Activated T-cell treated with anti-CD3 and anti-CD28 coated beads, Interleukin-2, amount 50 U/mL, for 1 hour (primary cell): ENCODE data around the gene SERTAD4.

ENCODE experiments used
- DNase-seq: peaks from one replicate; pipeline ENCODE4 v3.0.0-alpha.2; 2020

Gene SERTAD4

GRCh38 chr1:210233495-210234328 lies 1.1 kb downstream of the SERTAD4 start:
- DNase-seq, result no peak

- no peak for DNase-seq
These were observed 1.7 kb downstream of the SERTAD4 start for GRCh38 chr1:210234329-210234757.

GRCh38 chr1:210235363-210236053 lies 2.9 kb downstream of the SERTAD4 start:
- DNase-seq, result no peak

- DNase-seq, result no peak
These were observed 3.8 kb downstream of the SERTAD4 start for GRCh38 chr1:210236386-210236839.

GRCh38 chr1:210236840-210237409 lies 4.3 kb downstream of the SERTAD4 start:
- no peak for DNase-seq

- no peak for DNase-seq
These were observed 4.9 kb downstream of the SERTAD4 start for GRCh38 chr1:210237479-210237878.

- DNase-seq, result no peak
These were observed 5.4 kb downstream of the SERTAD4 start for GRCh38 chr1:210237981-210238380.

GRCh38 chr1:210239349-210240111 lies 6.9 kb downstream of the SERTAD4 start:
- no peak for DNase-seq

GRCh38 chr1:210241121-210241520 lies 8.5 kb downstream of the SERTAD4 start:
- DNase-seq, result no peak

GRCh38 chr1:210244746-210245367 lies 12.3 kb downstream of the SERTAD4 start:
- no peak for DNase-seq

GRCh38 chr1:210246447-210246846 lies 13.9 kb downstream of the SERTAD4 start:
- DNase-seq, result no peak

- no peak for DNase-seq
These were observed 15.7 kb downstream of the SERTAD4 start for GRCh38 chr1:210248341-210248740.

GRCh38 chr1:210250665-210250997 lies 18.0 kb downstream of the SERTAD4 start:
- no peak for DNase-seq

GRCh38 chr1:210250998-210251679 lies 18.5 kb downstream of the SERTAD4 start:
- no peak for DNase-seq

GRCh38 chr1:210251680-210252490 lies 19.3 kb downstream of the SERTAD4 start:
- no peak for DNase-seq

GRCh38 chr1:210252621-210253051 lies 20.0 kb downstream of the SERTAD4 start:
- no peak for DNase-seq

- no peak for DNase-seq
These were observed 21.7 kb downstream of the SERTAD4 start for GRCh38 chr1:210254298-210254697.

- no peak for DNase-seq
These were observed 25.3 kb downstream of the SERTAD4 start for GRCh38 chr1:210257698-210258529.

- no peak for DNase-seq
These were observed 27.0 kb downstream of the SERTAD4 start for GRCh38 chr1:210259561-210259960.

- no peak for DNase-seq
These were observed 27.5 kb downstream of the SERTAD4 start for GRCh38 chr1:210260096-210260495.
